Measurements from ENCODE around the gene ARX.

ARX gene

DNA sequence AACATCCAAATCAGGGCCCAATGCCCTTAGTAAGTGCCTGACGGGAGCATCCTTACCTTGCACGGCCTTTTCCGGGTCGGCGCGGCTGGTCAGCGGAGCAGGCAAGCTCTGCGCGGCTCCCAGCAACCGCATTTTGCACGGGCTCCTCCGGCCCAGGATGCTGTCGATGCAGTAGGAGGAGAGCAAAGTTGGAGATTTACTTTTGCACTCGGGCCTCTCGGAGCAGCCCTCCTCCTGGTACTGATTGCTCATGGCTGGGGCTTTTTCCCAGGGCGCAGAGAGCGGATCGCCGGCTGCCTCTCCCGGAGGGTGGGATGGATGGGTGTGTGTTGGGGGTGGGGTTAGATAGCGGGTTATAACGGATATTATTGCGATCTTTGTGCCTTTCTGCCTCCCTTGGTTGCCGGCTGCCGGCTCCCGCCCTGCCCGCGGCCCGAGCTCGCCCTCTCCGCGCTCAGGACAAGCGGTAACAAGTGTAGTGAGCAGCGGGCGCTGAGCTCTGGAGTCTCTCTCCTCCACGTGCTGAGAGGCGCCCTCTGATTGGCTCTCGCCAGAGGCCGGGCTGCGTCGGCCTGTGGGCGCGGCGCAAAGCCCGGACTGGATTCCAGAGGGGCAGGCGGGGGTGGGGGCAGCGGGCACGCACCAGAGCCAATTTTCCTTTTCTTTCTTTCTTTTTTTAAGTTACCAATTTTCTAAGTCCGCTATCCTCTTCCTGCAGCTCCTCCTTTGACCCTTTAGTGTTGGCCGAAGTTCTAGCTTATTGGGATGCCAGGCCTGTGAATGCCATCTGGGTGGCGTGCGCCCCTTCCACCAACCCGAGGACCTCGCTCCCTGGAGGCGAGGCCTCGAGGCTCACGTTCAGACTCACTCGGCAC is at the start of gene ARX:
Gene ARX (minus strand): TSS at position 480 of the 875 bp plus-strand sequence. CDS start 228 bp downstream, at position 252.
- peak; percentile 82 for DNase-seq (ENCODE audit: low spot score)
- TF ChIP-seq, protein P1, sequence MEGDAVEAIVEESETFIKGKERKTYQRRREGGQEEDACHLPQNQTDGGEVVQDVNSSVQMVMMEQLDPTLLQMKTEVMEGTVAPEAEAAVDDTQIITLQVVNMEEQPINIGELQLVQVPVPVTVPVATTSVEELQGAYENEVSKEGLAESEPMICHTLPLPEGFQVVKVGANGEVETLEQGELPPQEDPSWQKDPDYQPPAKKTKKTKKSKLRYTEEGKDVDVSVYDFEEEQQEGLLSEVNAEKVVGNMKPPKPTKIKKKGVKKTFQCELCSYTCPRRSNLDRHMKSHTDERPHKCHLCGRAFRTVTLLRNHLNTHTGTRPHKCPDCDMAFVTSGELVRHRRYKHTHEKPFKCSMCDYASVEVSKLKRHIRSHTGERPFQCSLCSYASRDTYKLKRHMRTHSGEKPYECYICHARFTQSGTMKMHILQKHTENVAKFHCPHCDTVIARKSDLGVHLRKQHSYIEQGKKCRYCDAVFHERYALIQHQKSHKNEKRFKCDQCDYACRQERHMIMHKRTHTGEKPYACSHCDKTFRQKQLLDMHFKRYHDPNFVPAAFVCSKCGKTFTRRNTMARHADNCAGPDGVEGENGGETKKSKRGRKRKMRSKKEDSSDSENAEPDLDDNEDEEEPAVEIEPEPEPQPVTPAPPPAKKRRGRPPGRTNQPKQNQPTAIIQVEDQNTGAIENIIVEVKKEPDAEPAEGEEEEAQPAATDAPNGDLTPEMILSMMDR (IDR thresholded peaks at IDR 0.05; ENCODE audit: extremely low read depth, missing control alignments), result no peak

DNA sequence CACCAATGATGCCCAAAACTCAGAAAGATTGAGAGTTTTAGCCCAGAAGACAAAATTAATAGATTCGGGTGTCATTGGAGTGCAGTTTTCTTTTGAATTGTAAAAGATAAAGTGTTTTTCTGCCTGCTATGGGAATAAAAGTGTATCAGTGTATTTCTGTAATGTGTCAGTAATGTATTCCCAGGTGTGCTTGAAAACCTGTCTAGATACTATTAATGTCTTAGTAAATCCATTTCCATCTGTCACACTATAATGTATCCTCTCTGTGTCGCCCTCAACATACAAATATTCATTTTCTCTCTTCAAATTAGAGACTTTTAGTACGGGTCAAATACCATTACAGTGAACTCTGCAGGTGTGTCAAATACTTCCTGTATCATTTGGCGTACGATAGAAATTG is 43.5 kb upstream of the ARX start:
- TF ChIP-seq, protein P1 (IDR thresholded peaks at IDR 0.05; ENCODE audit: extremely low read depth, missing control alignments), result no peak
- DNase-seq (ENCODE audit: low spot score), result no peak

DNA sequence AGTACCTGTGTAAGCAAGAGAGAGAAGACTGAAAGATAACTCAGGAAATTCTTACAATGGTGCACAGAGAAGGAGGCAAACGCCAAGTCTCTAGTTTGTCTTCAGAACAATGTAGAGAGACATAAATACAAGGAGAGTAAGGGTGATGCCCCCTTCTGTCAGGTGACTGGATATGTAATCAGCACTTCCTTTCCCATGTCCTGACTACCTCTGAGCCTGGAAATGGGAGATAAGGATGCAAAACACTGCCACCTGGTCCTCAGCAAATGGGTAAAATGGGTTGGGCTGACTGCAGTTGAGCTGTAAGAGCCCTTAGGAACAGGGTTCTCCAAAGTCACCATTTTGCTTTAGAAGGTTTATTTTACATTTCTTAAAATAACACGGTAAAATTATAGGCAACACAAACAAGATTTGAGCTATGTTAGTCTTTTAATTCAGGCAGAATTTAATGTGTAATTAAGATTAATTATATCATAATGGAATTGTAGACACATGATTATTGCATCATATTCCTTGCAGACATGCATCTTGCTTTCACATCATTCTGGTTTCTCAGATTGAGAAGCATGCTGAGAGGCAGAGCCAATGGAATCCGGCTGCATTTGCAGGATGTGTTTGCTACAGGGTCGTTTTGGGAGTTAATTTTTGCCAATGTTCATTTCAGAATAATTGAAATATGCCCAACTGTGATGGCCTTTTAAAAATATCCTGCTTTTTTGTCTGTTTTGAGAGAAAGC is 37.2 kb upstream of the ARX start:
- TF ChIP-seq, protein P1 (IDR thresholded peaks at IDR 0.05; ENCODE audit: extremely low read depth, missing control alignments), result no peak
- DNase-seq (ENCODE audit: low spot score), result no peak

DNA sequence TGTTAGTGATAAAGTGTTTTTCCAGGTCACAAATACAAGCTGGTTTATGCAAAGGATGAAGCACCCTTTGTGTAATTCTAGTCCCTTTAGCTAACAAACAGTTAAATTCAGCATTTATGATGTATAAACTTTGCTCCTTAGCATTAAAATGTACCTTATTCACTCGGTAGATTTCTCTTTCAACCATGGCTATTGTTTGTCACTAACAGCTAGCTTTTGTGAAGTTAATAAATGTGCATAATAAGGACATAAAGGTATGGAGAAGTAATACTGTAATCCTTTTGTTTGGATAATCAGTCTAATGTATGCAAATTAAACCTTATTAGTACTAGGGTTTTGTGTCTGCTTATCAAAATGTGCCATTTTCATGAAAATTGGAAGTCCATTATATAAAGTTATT is 34.2 kb upstream of the ARX start:
- DNase-seq (ENCODE audit: low spot score), result no peak
- TF ChIP-seq, protein P1 (IDR thresholded peaks at IDR 0.05; ENCODE audit: extremely low read depth, missing control alignments), result no peak

DNA sequence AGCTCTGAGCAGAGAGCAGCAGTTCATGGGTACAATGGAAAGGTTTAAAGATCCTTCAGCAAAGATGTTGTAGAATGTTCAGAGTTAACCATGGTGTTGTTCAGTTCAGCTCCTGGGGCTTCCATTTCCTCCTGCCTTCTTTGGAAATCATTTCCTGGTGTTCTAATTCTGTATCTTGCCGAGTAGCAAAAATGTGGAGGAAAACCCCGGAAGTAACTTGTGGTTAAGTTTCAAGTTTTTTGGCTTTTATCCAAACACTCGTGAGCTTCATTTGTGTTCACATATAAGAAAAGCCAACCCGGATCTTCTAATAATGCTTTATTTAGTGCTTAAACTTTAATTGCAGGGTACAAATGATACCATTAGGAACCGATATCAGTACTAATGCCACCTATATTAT is 33.6 kb upstream of the ARX start:
- DNase-seq (ENCODE audit: low spot score), result no peak

DNA sequence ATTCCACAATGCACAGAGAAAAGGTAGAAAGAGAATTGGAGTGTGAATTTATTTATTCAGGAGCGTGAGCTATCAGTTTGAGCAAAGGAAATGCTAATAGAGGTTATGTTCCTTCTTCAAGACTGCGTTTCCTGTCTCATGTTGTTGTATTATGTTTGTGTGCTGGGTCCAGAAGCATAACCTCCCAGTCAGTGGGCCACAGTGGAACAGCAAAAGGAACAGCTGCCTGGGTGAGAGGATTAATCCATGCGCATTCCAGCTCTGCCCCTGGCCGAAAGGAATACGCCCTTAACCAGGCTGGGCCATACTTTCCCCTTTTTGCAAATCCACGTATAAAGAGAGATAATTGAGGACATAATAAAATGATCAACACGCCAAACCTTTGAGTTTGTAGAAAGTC is 32.4 kb upstream of the ARX start:
- TF ChIP-seq, protein P1 (IDR thresholded peaks at IDR 0.05; ENCODE audit: extremely low read depth, missing control alignments), result no peak
- no peak for DNase-seq (ENCODE audit: low spot score)

More for the DNA sequence above, 33.6 kb upstream of the ARX start:
- TF ChIP-seq, protein P1 (IDR thresholded peaks at IDR 0.05; ENCODE audit: extremely low read depth, missing control alignments), result no peak

DNA sequence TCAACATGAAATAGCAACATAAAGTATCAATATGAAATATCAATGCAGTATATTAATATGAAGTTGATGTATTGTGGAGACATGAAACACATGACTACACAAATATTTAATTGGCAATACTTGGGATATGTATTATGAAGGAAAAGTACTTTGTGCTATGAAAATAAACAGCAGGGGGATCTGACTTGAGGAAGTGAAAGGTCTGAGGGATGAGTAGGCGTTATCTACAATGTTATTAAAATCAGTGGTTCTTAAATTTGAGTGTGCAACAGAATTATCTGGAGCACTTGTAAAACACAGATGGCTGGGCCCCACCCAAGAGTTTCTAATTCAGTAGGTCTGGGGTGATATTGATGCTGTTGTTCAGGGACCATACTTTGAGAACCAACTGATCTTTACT is 27.4 kb upstream of the ARX start:
- TF ChIP-seq, protein P1 (IDR thresholded peaks at IDR 0.05; ENCODE audit: extremely low read depth, missing control alignments), result no peak
- DNase-seq (ENCODE audit: low spot score), result no peak

All from GM20000 (cell line).